ENCODE results near the gene VWA5B1.

VWA5B1 gene

DNA sequence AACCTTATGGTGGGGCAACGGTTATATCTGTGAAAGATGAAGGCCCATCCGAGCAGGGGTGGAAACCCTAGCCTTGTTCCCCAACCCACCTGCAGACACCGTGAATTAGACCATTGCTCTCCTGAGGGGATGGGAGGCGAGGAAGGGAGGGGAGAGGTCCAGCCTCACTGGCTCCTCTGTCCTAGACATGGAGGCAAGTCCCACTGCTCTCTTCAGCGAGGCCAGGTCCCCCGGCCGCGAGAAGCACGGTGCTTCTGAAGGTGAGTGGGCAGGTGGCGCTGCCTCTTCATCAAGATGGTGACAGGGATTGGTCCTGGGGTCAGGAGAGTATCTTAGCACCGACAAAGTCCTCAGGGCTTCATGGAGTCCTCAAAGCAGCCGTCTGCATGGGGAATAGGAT is 59.3 kb downstream of the VWA5B1 start:
- TF ChIP-seq EZH2phosphoT487 (IDR thresholded peaks at IDR 0.05; ENCODE audit: low read length), result no peak
- no peak for TF ChIP-seq EZH2 (optimal IDR thresholded peaks at IDR 0.05; ENCODE audit: low read depth, low read length)
- TF ChIP-seq, protein P1, sequence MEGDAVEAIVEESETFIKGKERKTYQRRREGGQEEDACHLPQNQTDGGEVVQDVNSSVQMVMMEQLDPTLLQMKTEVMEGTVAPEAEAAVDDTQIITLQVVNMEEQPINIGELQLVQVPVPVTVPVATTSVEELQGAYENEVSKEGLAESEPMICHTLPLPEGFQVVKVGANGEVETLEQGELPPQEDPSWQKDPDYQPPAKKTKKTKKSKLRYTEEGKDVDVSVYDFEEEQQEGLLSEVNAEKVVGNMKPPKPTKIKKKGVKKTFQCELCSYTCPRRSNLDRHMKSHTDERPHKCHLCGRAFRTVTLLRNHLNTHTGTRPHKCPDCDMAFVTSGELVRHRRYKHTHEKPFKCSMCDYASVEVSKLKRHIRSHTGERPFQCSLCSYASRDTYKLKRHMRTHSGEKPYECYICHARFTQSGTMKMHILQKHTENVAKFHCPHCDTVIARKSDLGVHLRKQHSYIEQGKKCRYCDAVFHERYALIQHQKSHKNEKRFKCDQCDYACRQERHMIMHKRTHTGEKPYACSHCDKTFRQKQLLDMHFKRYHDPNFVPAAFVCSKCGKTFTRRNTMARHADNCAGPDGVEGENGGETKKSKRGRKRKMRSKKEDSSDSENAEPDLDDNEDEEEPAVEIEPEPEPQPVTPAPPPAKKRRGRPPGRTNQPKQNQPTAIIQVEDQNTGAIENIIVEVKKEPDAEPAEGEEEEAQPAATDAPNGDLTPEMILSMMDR (IDR thresholded peaks at IDR 0.05; ENCODE audit: low read length), result no peak

GRCh38 chr1:20350421-20350820 is 59.7 kb downstream of the VWA5B1 start:
- no peaks in the 10 kb centered on the region for H3K4me1 ChIP-seq (ENCODE audit: low read length)
- no peak overlapping the region for H2AFZ ChIP-seq (ENCODE audit: low read length)
- H3K79me2 ChIP-seq (ENCODE audit: low read length), result no peaks in the 10 kb centered on the region
- TF ChIP-seq EZH2phosphoT487 (IDR thresholded peaks at IDR 0.05; ENCODE audit: low read length), result no peak
- TF ChIP-seq, protein P1 (IDR thresholded peaks at IDR 0.05; ENCODE audit: low read length), result no peak
- no peak for TF ChIP-seq EZH2 (optimal IDR thresholded peaks at IDR 0.05; ENCODE audit: low read depth, low read length)
- no peaks in the 10 kb centered on the region for H4K20me1 ChIP-seq (ENCODE audit: insufficient read depth, low read length)
- peaks cover 94% of the 10 kb centered on the region for H3K27me3 ChIP-seq (replicated peaks; ENCODE audit: insufficient read depth, low read length)
- no peaks in the 10 kb centered on the region for H3F3A ChIP-seq (ENCODE audit: insufficient read depth, low read length)
- H3K27ac ChIP-seq (ENCODE audit: low read length), result no peak overlapping the region
- no peak overlapping the region for H3K4me3 ChIP-seq (ENCODE audit: low read length)
- H3K9ac ChIP-seq (ENCODE audit: low read length), result no peak overlapping the region
- no peaks in the 10 kb centered on the region for H3K36me3 ChIP-seq (replicated peaks; ENCODE audit: insufficient read depth, low read length)
- no peak overlapping the region for H3K4me2 ChIP-seq (ENCODE audit: low read depth, low read length)
- no peak for DNase-seq
- H3K9me3 ChIP-seq (replicated peaks; ENCODE audit: insufficient read depth, low read length), result no peaks in the 10 kb centered on the region
- no peaks in the 10 kb centered on the region for H3K9me2 ChIP-seq (replicated peaks; ENCODE audit: insufficient read depth, low read length)

More for the DNA sequence above, 59.3 kb downstream of the VWA5B1 start:
- Histone ChIP-seq H2AFZ (ENCODE audit: low read length) (no peak overlapping the region), H3K4me1 (ENCODE audit: low read length) (no peaks in the 10 kb centered on the region), H3K36me3 (replicated peaks; ENCODE audit: insufficient read depth, low read length) (no peaks in the 10 kb centered on the region), H3K27me3 (replicated peaks; ENCODE audit: insufficient read depth, low read length) (peaks cover 94% of the 10 kb centered on the region), H3K4me3 (ENCODE audit: low read length) (no peak overlapping the region), H3K9me3 (replicated peaks; ENCODE audit: insufficient read depth, low read length) (no peaks in the 10 kb centered on the region), H3K9me2 (replicated peaks; ENCODE audit: insufficient read depth, low read length) (no peaks in the 10 kb centered on the region), H3K27ac (ENCODE audit: low read length) (no peak overlapping the region), H3K9ac (ENCODE audit: low read length) (no peak overlapping the region), H3K4me2 (ENCODE audit: low read depth, low read length) (no peak overlapping the region), H3K79me2 (ENCODE audit: low read length) (no peaks in the 10 kb centered on the region), H4K20me1 (ENCODE audit: insufficient read depth, low read length) (no peaks in the 10 kb centered on the region), H3F3A (ENCODE audit: insufficient read depth, low read length) (no peaks in the 10 kb centered on the region)
- no peak for DNase-seq

- no peaks in the 10 kb centered on the region for H3K9me2 ChIP-seq (replicated peaks; ENCODE audit: insufficient read depth, low read length)
- H3K4me2 ChIP-seq (ENCODE audit: low read depth, low read length), result no peak overlapping the region
- no peaks in the 10 kb centered on the region for H3K9me3 ChIP-seq (replicated peaks; ENCODE audit: insufficient read depth, low read length)
- no peak for DNase-seq
- no peak overlapping the region for H3K27ac ChIP-seq (ENCODE audit: low read length)
- H3K79me2 ChIP-seq (ENCODE audit: low read length), result no peaks in the 10 kb centered on the region
- no peaks in the 10 kb centered on the region for H3K36me3 ChIP-seq (replicated peaks; ENCODE audit: insufficient read depth, low read length)
- H2AFZ ChIP-seq (ENCODE audit: low read length), result no peak overlapping the region
- TF ChIP-seq EZH2 (optimal IDR thresholded peaks at IDR 0.05; ENCODE audit: low read depth, low read length) (no peak), EZH2phosphoT487 (IDR thresholded peaks at IDR 0.05; ENCODE audit: low read length) (no peak)
- TF ChIP-seq, protein P1 (IDR thresholded peaks at IDR 0.05; ENCODE audit: low read length), result no peak
- peaks cover 93% of the 10 kb centered on the region for H3K27me3 ChIP-seq (replicated peaks; ENCODE audit: insufficient read depth, low read length)
- H3K4me1 ChIP-seq (ENCODE audit: low read length), result no peaks in the 10 kb centered on the region
- no peaks in the 10 kb centered on the region for H4K20me1 ChIP-seq (ENCODE audit: insufficient read depth, low read length)
- H3K9ac ChIP-seq (ENCODE audit: low read length), result no peak overlapping the region
- H3F3A ChIP-seq (ENCODE audit: insufficient read depth, low read length), result no peaks in the 10 kb centered on the region
- no peak overlapping the region for H3K4me3 ChIP-seq (ENCODE audit: low read length)
Measured at GRCh38 chr1:20351911-20352701, 61.4 kb downstream of the VWA5B1 start.
